ENCODE measurements around the gene CDH9.

- TF ChIP-seq POLR2AphosphoS5 (IDR thresholded peaks at IDR 0.05) = no peak
- no peak for TF ChIP-seq CTCF (IDR thresholded peaks at IDR 0.05)
- no peak for TF ChIP-seq EP300 (IDR thresholded peaks at IDR 0.05)
Measured at GRCh38 chr5:26872337-26872736, 166.0 kb downstream of the CDH9 start.
